ENCODE data around the gene GSTO1.

The GSTO1 gene

DNA sequence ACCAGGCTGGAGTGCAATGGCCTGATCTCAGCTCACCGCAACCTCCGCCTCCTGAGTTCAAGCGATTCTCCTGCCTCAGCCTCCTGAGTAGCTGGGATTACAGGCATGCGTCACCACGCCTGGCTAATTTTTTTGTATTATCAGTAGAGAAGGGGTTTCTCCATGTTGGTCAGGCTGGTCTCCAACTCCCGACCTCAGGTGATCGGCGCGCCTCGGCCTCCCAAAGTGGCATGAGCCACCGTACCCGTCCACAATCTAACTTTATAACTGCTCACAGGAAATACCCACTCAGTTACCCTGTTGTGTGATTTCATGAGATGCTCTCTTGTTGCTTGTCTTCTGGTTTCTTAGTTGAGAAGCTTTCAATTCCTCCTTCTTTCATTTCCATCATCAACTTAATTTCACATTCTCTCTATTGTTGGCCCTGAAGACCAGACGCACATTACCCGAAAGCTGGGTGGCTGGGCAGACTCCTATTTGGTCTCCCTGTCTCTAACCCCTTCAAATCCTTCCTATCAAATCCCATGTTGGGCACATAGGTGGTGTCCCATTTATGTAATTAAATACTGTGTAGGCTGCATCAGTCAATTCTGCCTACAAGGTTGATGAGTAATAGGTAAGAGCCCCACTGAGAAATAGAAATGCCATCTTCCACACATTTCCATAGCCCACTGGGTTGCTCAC is 13.2 kb downstream of the GSTO1 start:
- no peak for DNase-seq (ENCODE audit: low read depth)
- TF ChIP-seq CTCF (conservative IDR thresholded peaks at IDR 0.05; ENCODE audit: low read depth, low read length): no peak
- peak overlapping the region; percentile 91 for H3K4me3 ChIP-seq (ENCODE audit: low read length)

GRCh38 chr10:104268405-104268712 is 13.7 kb downstream of the GSTO1 start:
- H3K4me3 ChIP-seq (ENCODE audit: low read length): peak overlapping the region; percentile 91
- TF ChIP-seq CTCF (conservative IDR thresholded peaks at IDR 0.05; ENCODE audit: low read depth, low read length): no peak

DNA sequence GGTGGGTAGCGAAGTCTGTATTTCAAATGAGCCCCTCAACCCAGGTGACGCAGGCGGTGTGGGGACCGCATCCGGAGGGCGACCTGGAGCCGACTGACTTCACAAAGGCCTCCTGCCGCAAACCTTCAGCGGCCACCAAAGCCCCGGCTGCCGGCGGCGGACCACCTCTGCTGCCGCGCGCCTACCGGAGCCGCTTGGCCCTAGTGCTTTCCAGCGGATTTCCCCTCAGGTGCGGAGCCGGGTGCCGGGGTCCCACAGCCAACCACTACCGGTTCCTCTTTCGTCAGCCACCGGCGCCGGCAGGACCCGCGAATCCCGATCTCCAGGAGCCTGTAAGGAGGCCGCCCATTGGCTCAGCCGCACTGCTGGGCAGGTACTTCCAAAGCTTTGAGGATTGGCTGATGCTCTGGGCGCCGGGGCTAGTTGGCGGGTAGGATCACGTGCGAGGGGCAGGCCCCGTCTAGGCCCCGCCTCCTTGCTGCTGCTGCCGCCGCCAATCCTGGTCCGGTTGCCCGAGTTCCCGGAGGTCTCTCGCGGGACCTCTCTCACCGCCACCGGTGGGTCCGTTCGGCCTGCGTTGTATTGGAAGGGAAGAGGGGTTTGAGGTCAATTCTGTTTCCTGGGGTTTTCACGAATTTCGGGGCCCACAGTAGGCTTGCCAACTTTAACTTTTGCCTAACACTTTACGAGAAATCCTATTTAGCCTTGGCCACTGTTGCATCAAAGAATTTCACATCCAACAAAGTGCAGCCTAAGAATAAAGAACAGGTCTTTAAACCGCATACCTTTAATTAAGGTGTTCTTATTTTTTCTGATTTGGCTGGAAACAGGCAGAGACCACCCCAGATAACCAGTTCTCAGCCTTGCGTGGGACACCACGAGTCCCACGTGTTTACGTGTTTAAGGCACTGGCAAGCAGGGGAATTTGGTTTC is 14.3 kb downstream of the GSTO1 start, which contains the start of gene GSTO2:
Gene GSTO2, plus strand, starts transcription at position 472 of the 933 bp plus-strand sequence. CDS start 5,732 bp downstream, outside the sequence.
- peak within 1 kb of the TSS; percentile 91 for H3K4me3 ChIP-seq (ENCODE audit: low read length)
- peak; percentile 98 for DNase-seq (ENCODE audit: low read depth)
- no peak for TF ChIP-seq CTCF (conservative IDR thresholded peaks at IDR 0.05; ENCODE audit: low read depth, low read length)

More at GRCh38 chr10:104268405-104268712, 13.7 kb downstream of the GSTO1 start:
- DNase-seq (ENCODE audit: low read depth): no peak

- no peak overlapping the region for H3K4me3 ChIP-seq (ENCODE audit: low read length)
- DNase-seq (ENCODE audit: low read depth): no peak
- TF ChIP-seq CTCF (conservative IDR thresholded peaks at IDR 0.05; ENCODE audit: low read depth, low read length): no peak
These were observed 18.6 kb downstream of the GSTO1 start for GRCh38 chr10:104273286-104273685.

DNA sequence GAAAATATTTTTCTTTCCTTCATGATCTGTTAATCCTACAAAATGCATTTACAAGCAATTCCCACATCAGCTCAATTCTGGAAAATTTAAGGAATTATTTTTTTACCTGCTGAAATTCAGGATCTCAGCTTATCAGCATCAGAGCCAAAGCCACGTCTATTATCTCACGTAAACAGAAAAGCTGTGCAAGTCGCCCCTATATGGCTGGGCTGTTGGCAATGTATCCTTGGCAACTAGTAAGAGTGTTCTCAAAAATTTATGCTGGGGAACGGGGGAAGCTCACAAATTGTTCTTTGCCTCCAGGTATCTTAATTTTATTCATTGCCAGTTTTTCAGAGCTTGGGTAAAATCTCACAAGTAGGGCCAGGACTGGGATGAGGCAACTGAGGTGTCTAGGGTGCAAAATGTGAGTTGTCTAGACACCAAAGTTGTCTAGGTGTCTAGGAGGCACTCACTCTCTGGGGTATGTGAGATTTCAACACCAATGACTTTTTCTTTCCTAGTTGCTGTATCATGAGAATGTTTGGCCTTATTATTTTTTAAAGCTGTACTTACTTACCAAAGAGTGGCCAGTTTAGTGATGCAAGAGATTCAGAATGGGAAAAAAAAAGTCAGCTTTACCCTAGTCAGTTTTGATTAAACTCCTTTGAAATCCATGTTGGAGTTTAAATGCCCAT is 19.3 kb downstream of the GSTO1 start:
- no peak for TF ChIP-seq CTCF (conservative IDR thresholded peaks at IDR 0.05; ENCODE audit: low read depth, low read length)

GRCh38 chr10:104274762-104275721 is 20.4 kb downstream of the GSTO1 start:
- no peak for DNase-seq (ENCODE audit: low read depth)
- H3K4me3 ChIP-seq (ENCODE audit: low read length): peak overlapping the region; percentile 45
- TF ChIP-seq CTCF (conservative IDR thresholded peaks at IDR 0.05; ENCODE audit: low read depth, low read length): peak; percentile 92

More for the DNA sequence above, 19.3 kb downstream of the GSTO1 start:
- DNase-seq (ENCODE audit: low read depth): no peak
- no peak overlapping the region for H3K4me3 ChIP-seq (ENCODE audit: low read length)
